ENCODE measurements around the gene MLXIP.

DNA sequence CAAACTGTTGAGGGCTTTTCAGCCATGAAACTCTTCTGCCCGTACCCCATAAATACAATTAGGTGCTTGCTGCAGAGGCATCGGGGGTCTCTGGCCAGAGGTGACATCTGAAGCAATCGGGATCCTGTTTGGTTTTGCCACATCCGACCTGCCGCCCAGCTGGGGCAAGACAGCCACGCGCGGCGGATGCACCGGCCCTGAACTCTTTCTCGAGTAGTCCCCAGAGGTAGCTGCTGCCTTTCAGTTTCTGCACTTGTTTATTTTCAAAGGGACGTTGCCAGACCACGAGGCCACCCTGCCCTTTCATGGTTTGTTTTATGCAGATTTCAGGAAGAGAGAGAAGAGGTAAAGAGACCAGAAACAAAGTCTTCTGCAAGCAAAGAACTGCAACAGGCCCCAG is 10.6 kb upstream of the MLXIP start:
- TF ChIP-seq, protein P1, sequence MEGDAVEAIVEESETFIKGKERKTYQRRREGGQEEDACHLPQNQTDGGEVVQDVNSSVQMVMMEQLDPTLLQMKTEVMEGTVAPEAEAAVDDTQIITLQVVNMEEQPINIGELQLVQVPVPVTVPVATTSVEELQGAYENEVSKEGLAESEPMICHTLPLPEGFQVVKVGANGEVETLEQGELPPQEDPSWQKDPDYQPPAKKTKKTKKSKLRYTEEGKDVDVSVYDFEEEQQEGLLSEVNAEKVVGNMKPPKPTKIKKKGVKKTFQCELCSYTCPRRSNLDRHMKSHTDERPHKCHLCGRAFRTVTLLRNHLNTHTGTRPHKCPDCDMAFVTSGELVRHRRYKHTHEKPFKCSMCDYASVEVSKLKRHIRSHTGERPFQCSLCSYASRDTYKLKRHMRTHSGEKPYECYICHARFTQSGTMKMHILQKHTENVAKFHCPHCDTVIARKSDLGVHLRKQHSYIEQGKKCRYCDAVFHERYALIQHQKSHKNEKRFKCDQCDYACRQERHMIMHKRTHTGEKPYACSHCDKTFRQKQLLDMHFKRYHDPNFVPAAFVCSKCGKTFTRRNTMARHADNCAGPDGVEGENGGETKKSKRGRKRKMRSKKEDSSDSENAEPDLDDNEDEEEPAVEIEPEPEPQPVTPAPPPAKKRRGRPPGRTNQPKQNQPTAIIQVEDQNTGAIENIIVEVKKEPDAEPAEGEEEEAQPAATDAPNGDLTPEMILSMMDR (IDR thresholded peaks at IDR 0.05) = no peak
- TF ChIP-seq POLR2A (IDR thresholded peaks at IDR 0.05) = no peak
